ENCODE results near the gene ZNF831.

ZNF831 gene

GRCh38 chr20:59125836-59126235, 37.8 kb upstream of the ZNF831 start:
- H3K36me3 ChIP-seq (ENCODE audit: control insufficient read depth, insufficient read depth, low read length) = no peaks in the 10 kb centered on the region
- no peaks in the 10 kb centered on the region for H3K9me3 ChIP-seq (ENCODE audit: control insufficient read depth, low read length)
- H3K9ac ChIP-seq (ENCODE audit: low read length) = no peak overlapping the region
- H3K4me3 ChIP-seq (ENCODE audit: low read length) = no peak overlapping the region
- no peaks in the 10 kb centered on the region for H3K27me3 ChIP-seq (ENCODE audit: control insufficient read depth, insufficient read depth, low read length)
- no peaks in the 10 kb centered on the region for H3K4me1 ChIP-seq (ENCODE audit: control insufficient read depth, insufficient read depth, low read length)

GRCh38 chr20:59127839-59128238, 35.8 kb upstream of the ZNF831 start:
- Histone ChIP-seq H3K4me1 (ENCODE audit: control insufficient read depth, insufficient read depth, low read length) (no peaks in the 10 kb centered on the region), H3K4me3 (ENCODE audit: low read length) (no peak overlapping the region), H3K36me3 (ENCODE audit: control insufficient read depth, insufficient read depth, low read length) (no peaks in the 10 kb centered on the region), H3K9ac (ENCODE audit: low read length) (no peak overlapping the region), H3K9me3 (ENCODE audit: control insufficient read depth, low read length) (no peaks in the 10 kb centered on the region), H3K27me3 (ENCODE audit: control insufficient read depth, insufficient read depth, low read length) (no peaks in the 10 kb centered on the region)

GRCh38 chr20:59131551-59132285, 31.9 kb upstream of the ZNF831 start:
- no peaks in the 10 kb centered on the region for H3K27me3 ChIP-seq (ENCODE audit: control insufficient read depth, insufficient read depth, low read length)
- no peaks in the 10 kb centered on the region for H3K36me3 ChIP-seq (ENCODE audit: control insufficient read depth, insufficient read depth, low read length)
- H3K9me3 ChIP-seq (ENCODE audit: control insufficient read depth, low read length) = no peaks in the 10 kb centered on the region
- no peak overlapping the region for H3K9ac ChIP-seq (ENCODE audit: low read length)
- no peak overlapping the region for H3K4me3 ChIP-seq (ENCODE audit: low read length)
- no peaks in the 10 kb centered on the region for H3K4me1 ChIP-seq (ENCODE audit: control insufficient read depth, insufficient read depth, low read length)

DNA sequence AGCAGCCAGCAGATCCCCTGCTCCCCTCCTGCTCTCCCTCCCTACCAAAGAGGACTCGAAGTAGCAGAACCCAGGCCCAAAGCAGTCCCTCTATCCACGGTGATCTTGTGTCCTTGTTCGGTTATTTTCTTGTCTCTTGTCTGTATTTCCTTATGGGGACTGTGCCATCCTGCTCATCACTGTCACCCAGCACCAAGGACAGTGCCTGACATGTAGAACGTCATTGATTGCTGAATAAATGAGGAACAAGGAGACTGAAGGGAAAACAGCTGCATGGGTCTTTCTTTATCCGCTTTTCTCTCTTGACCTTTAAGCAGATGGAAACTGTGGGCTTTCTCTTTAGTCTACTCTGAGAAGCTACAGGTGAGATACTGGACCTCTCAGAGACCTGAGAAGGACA, 29.4 kb upstream of the ZNF831 start:
- Histone ChIP-seq H3K9ac (ENCODE audit: low read length) (no peak overlapping the region), H3K36me3 (ENCODE audit: control insufficient read depth, insufficient read depth, low read length) (no peaks in the 10 kb centered on the region), H3K4me3 (ENCODE audit: low read length) (no peak overlapping the region), H3K27me3 (ENCODE audit: control insufficient read depth, insufficient read depth, low read length) (no peaks in the 10 kb centered on the region), H3K4me1 (ENCODE audit: control insufficient read depth, insufficient read depth, low read length) (no peaks in the 10 kb centered on the region), H3K9me3 (ENCODE audit: control insufficient read depth, low read length) (no peaks in the 10 kb centered on the region)

- Histone ChIP-seq H3K4me3 (ENCODE audit: low read length) (no peak overlapping the region), H3K9ac (ENCODE audit: low read length) (no peak overlapping the region), H3K9me3 (ENCODE audit: control insufficient read depth, low read length) (no peaks in the 10 kb centered on the region), H3K27me3 (ENCODE audit: control insufficient read depth, insufficient read depth, low read length) (no peaks in the 10 kb centered on the region), H3K36me3 (ENCODE audit: control insufficient read depth, insufficient read depth, low read length) (no peaks in the 10 kb centered on the region), H3K4me1 (ENCODE audit: control insufficient read depth, insufficient read depth, low read length) (no peaks in the 10 kb centered on the region)
Measured at GRCh38 chr20:59135093-59135492, 28.5 kb upstream of the ZNF831 start.

GRCh38 chr20:59136027-59136426, 27.6 kb upstream of the ZNF831 start:
- H3K36me3 ChIP-seq (ENCODE audit: control insufficient read depth, insufficient read depth, low read length) = no peaks in the 10 kb centered on the region
- H3K9ac ChIP-seq (ENCODE audit: low read length) = no peak overlapping the region
- H3K27me3 ChIP-seq (ENCODE audit: control insufficient read depth, insufficient read depth, low read length) = no peaks in the 10 kb centered on the region
- H3K9me3 ChIP-seq (ENCODE audit: control insufficient read depth, low read length) = no peaks in the 10 kb centered on the region
- H3K4me1 ChIP-seq (ENCODE audit: control insufficient read depth, insufficient read depth, low read length) = no peaks in the 10 kb centered on the region
- H3K4me3 ChIP-seq (ENCODE audit: low read length) = no peak overlapping the region

DNA sequence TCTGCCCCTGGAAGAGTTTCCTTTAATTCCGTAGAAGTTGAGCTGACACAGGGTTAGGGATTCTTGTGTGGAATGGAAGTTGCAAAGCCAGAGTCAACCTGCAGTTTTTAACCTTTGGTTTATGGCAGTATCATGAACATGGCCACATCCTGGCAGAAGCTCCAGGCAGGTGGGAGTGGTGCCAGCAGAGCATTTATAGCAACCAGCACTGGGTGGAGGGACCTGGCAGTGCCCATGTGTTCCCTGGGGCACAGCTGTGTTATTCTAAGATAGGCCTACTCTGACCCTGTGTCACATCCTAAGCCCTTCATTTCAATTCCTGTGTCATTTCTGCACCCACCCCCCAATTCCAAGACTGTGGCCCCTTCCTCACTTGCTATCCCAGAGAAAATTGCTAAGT, 26.1 kb upstream of the ZNF831 start:
- Histone ChIP-seq H3K36me3 (ENCODE audit: control insufficient read depth, insufficient read depth, low read length) (no peaks in the 10 kb centered on the region), H3K4me1 (ENCODE audit: control insufficient read depth, insufficient read depth, low read length) (no peaks in the 10 kb centered on the region), H3K9me3 (ENCODE audit: control insufficient read depth, low read length) (no peaks in the 10 kb centered on the region), H3K27me3 (ENCODE audit: control insufficient read depth, insufficient read depth, low read length) (no peaks in the 10 kb centered on the region), H3K9ac (ENCODE audit: low read length) (no peak overlapping the region), H3K4me3 (ENCODE audit: low read length) (no peak overlapping the region)

DNA sequence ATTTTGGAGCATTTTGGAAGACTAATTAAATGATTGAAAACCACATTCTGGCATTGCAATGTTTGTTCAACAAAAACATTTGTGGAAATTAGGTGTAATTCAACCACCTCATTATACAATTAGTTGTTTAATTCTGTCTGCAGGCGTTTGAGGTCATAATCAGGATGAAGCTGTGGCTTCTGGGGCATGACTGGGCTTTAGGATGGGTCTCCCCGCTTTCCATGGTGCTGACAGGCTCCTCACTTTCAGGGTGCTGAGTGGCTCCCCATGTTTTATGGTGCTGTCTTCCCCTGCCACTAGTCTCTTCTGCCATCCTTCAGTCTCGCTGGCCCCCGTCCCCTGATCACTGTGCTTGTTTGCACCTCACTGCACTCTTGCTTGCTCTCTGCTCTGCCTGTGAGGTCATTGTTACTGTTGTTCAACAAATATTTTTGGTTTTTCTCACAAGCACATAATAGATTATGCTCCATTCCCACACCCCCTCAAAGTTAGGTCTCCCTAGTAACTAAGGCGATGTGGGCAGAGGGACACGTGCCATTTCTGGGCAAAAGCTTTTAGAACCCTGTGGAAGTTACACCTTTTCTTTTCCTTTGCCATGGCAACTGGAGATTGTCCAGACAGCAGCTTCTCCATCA, 25.4 kb upstream of the ZNF831 start:
- Histone ChIP-seq H3K27me3 (ENCODE audit: control insufficient read depth, insufficient read depth, low read length) (no peaks in the 10 kb centered on the region), H3K36me3 (ENCODE audit: control insufficient read depth, insufficient read depth, low read length) (no peaks in the 10 kb centered on the region), H3K4me1 (ENCODE audit: control insufficient read depth, insufficient read depth, low read length) (no peaks in the 10 kb centered on the region), H3K9me3 (ENCODE audit: control insufficient read depth, low read length) (no peaks in the 10 kb centered on the region), H3K9ac (ENCODE audit: low read length) (no peak overlapping the region), H3K4me3 (ENCODE audit: low read length) (no peak overlapping the region)

GRCh38 chr20:59139998-59140397, 23.6 kb upstream of the ZNF831 start:
- Histone ChIP-seq H3K9ac (ENCODE audit: low read length) (no peak overlapping the region), H3K9me3 (ENCODE audit: control insufficient read depth, low read length) (no peaks in the 10 kb centered on the region), H3K36me3 (ENCODE audit: control insufficient read depth, insufficient read depth, low read length) (no peaks in the 10 kb centered on the region), H3K4me1 (ENCODE audit: control insufficient read depth, insufficient read depth, low read length) (no peaks in the 10 kb centered on the region), H3K27me3 (ENCODE audit: control insufficient read depth, insufficient read depth, low read length) (no peaks in the 10 kb centered on the region), H3K4me3 (ENCODE audit: low read length) (no peak overlapping the region)

GRCh38 chr20:59141818-59142581, 21.6 kb upstream of the ZNF831 start:
- Histone ChIP-seq H3K4me3 (ENCODE audit: low read length) (no peak overlapping the region), H3K4me1 (ENCODE audit: control insufficient read depth, insufficient read depth, low read length) (no peaks in the 10 kb centered on the region), H3K9me3 (ENCODE audit: control insufficient read depth, low read length) (no peaks in the 10 kb centered on the region), H3K36me3 (ENCODE audit: control insufficient read depth, insufficient read depth, low read length) (no peaks in the 10 kb centered on the region), H3K9ac (ENCODE audit: low read length) (no peak overlapping the region), H3K27me3 (ENCODE audit: control insufficient read depth, insufficient read depth, low read length) (no peaks in the 10 kb centered on the region)

- Histone ChIP-seq H3K9ac (ENCODE audit: low read length) (no peak overlapping the region), H3K27me3 (ENCODE audit: control insufficient read depth, insufficient read depth, low read length) (no peaks in the 10 kb centered on the region), H3K9me3 (ENCODE audit: control insufficient read depth, low read length) (no peaks in the 10 kb centered on the region), H3K4me1 (ENCODE audit: control insufficient read depth, insufficient read depth, low read length) (no peaks in the 10 kb centered on the region), H3K36me3 (ENCODE audit: control insufficient read depth, insufficient read depth, low read length) (no peaks in the 10 kb centered on the region), H3K4me3 (ENCODE audit: low read length) (no peak overlapping the region)
Measured at GRCh38 chr20:59143326-59143725, 20.3 kb upstream of the ZNF831 start.

GRCh38 chr20:59144179-59144830, 19.3 kb upstream of the ZNF831 start:
- no peaks in the 10 kb centered on the region for H3K9me3 ChIP-seq (ENCODE audit: control insufficient read depth, low read length)
- H3K9ac ChIP-seq (ENCODE audit: low read length) = no peak overlapping the region
- no peak overlapping the region for H3K4me3 ChIP-seq (ENCODE audit: low read length)
- H3K4me1 ChIP-seq (ENCODE audit: control insufficient read depth, insufficient read depth, low read length) = no peaks in the 10 kb centered on the region
- no peaks in the 10 kb centered on the region for H3K27me3 ChIP-seq (ENCODE audit: control insufficient read depth, insufficient read depth, low read length)
- no peaks in the 10 kb centered on the region for H3K36me3 ChIP-seq (ENCODE audit: control insufficient read depth, insufficient read depth, low read length)
